ENCODE data around the gene PHTF2.

- TF ChIP-seq CTCF (IDR thresholded peaks at IDR 0.05; ENCODE audit: low read length) (no peak), EZH2 (IDR thresholded peaks at IDR 0.05; ENCODE audit: borderline replicate concordance, low read length) (no peak)
These were observed 13.7 kb downstream of the PHTF2 start for GRCh38 chr7:77812290-77812685.
